Activated CD4-positive, alpha-beta T cell treated with anti-CD3 and anti-CD28 coated beads, Interleukin-2, amount 50 U/mL, for 48 hours (primary cell): Measurements from ENCODE around the gene TMEM229A.
"Not testable (repeated sequence)": the region's sequence is repeated elsewhere in the genome, so short reads cannot be mapped to it uniquely, and the experiment has no call there.

Experiments
- DNase-seq, 2 experiments: peaks; one replicate each; pipeline ENCODE4 v3.0.0-alpha.2; 2020

The TMEM229A gene

GRCh38 chr7:124031406-124031805 lies 1.5 kb downstream of the TMEM229A start:
- no peak for DNase-seq

- no peak for DNase-seq
Measured at GRCh38 chr7:124030964-124031363, 1.9 kb downstream of the TMEM229A start.

- no peak for DNase-seq
Measured at GRCh38 chr7:124029396-124030188, 3.3 kb downstream of the TMEM229A start.

GRCh38 chr7:124027236-124027635 lies 5.6 kb downstream of the TMEM229A start:
- DNase-seq: no peak

GRCh38 chr7:124024329-124024728 lies 8.5 kb downstream of the TMEM229A start:
- not testable (repeated sequence) for DNase-seq

GRCh38 chr7:124022551-124022950 lies 10.3 kb downstream of the TMEM229A start:
- no peak for DNase-seq

- no peak for DNase-seq
Measured at GRCh38 chr7:124020060-124020459, 12.8 kb downstream of the TMEM229A start.

GRCh38 chr7:124013306-124013705 lies 19.6 kb downstream of the TMEM229A start:
- no peak for DNase-seq

- no peak for DNase-seq
Measured at GRCh38 chr7:124012864-124013263, 20.0 kb downstream of the TMEM229A start.

- DNase-seq: no peak
Measured at GRCh38 chr7:124009321-124009720, 23.5 kb downstream of the TMEM229A start.

- not testable (repeated sequence) for DNase-seq
Measured at GRCh38 chr7:124008296-124008695, 24.6 kb downstream of the TMEM229A start.

- DNase-seq: no peak
Measured at GRCh38 chr7:123999703-124000102, 33.2 kb downstream of the TMEM229A start.

GRCh38 chr7:123998921-123999320 lies 33.9 kb downstream of the TMEM229A start:
- no peak for DNase-seq

- no peak for DNase-seq
Measured at GRCh38 chr7:123996327-123996625, 36.6 kb downstream of the TMEM229A start.

GRCh38 chr7:123995617-123996326 lies 37.1 kb downstream of the TMEM229A start:
- DNase-seq: no peak

GRCh38 chr7:123994449-123994848 lies 38.4 kb downstream of the TMEM229A start:
- no peak for DNase-seq

- no peak for DNase-seq
Measured at GRCh38 chr7:123993996-123994395, 38.9 kb downstream of the TMEM229A start.

- DNase-seq: no peak
Measured at GRCh38 chr7:123992913-123993518, 39.9 kb downstream of the TMEM229A start.

- no peak for DNase-seq
Measured at GRCh38 chr7:123987445-123987844, 45.4 kb downstream of the TMEM229A start.
